ENCODE results near the gene TTF1.
A peak's percentile ranks its signal among the peaks of the same experiment; 100 is the strongest.

The TTF1 gene

DNA sequence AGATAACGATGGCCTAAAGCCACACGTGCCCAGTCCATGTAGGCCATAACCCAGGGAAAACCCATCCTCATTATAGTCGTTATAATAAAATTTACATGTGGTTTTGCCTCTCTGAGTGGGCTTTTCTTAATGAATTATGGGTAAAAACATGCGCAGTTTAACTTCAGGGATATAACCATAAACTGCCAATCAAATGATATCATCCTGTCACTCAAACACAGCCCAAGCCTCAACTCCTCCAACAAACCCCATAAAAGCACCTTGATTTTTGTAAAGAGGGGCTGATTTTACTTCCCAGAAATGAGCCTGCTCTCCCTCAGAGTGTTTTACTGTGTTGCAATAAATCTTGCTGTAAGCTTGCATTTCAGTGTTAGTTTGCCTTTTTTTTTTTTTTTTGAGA, 36.0 kb downstream of the TTF1 start:
- Histone ChIP-seq H3K36me3 (replicated peaks) (peaks cover under 1% of the 10 kb centered on the region; the same call in 1 of the 2 replicates), H3K27me3 (ENCODE audit: low read depth) (no peaks in the 10 kb centered on the region), H3K4me1 (no peaks in the 10 kb centered on the region), H3K4me3 (no peak overlapping the region), H3K9me3 (no peaks in the 10 kb centered on the region)
- DNase-seq (ENCODE audit: low spot score in 2 of 2): no peak
- in situ Hi-C loops (cut with MboI; ENCODE audit: low sequenced_read_pairs): no loop called here

- no peaks in the 10 kb centered on the region for H3K27me3 ChIP-seq (ENCODE audit: low read depth)
- no peaks in the 10 kb centered on the region for H3K4me1 ChIP-seq
- in situ Hi-C loops (cut with MboI; ENCODE audit: low sequenced_read_pairs): no loop called here
- no peaks in the 10 kb centered on the region for H3K9me3 ChIP-seq
- H3K36me3 ChIP-seq (replicated peaks): no peaks in the 10 kb centered on the region
- no peak overlapping the region for H3K4me3 ChIP-seq
- DNase-seq (ENCODE audit: low spot score in 2 of 2): no peak
Observed at GRCh38 chr9:132369421-132369820, 37.2 kb downstream of the TTF1 start.

DNA sequence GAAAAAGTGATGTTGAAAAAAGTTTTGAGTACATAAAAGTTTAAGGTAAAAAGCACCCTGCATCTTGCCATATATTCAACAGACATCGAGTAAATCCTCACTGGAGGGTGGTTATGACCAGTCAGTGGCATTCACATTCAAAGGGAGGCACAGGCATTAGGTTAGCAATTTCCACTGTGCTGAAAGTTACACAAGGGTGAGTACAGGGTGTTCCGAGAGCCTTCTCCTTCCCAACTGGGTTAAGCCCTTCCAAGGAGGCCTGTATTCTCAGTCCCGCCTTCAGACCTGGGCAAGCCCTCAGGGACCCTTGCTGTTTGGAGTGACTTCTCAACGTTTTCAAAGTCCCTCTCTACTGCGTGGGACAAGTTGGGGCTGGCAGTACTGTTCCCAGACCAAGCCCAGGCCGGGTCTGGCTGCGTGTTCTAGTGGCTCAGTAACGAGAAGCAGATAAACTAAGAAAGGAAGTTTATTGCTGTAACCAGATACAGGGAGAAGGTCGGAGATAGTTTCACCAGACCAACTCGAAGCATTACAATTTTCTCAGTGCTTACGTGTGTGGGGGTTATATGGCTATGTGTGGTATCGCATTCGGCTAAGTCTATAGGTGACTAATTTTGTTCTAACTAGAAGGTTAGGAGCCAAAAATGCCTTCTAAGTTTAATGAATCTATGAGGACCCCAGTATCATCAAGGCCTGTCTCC, 38.9 kb downstream of the TTF1 start:
- H3K4me3 ChIP-seq: no peak overlapping the region
- H3K27me3 ChIP-seq (ENCODE audit: low read depth): no peaks in the 10 kb centered on the region
- H3K4me1 ChIP-seq: no peaks in the 10 kb centered on the region
- H3K9me3 ChIP-seq: no peaks in the 10 kb centered on the region
- in situ Hi-C loops (cut with MboI; ENCODE audit: low sequenced_read_pairs): no loop called here
- no peak for DNase-seq (ENCODE audit: low spot score in 2 of 2)
- no peaks in the 10 kb centered on the region for H3K36me3 ChIP-seq (replicated peaks)

GRCh38 chr9:132366481-132366880, 40.2 kb downstream of the TTF1 start:
- no peaks in the 10 kb centered on the region for H3K9me3 ChIP-seq
- in situ Hi-C loops (cut with MboI; ENCODE audit: low sequenced_read_pairs): no loop called here
- no peaks in the 10 kb centered on the region for H3K27me3 ChIP-seq (ENCODE audit: low read depth)
- no peak for DNase-seq (ENCODE audit: low spot score in 2 of 2)
- no peaks in the 10 kb centered on the region for H3K4me1 ChIP-seq
- no peaks in the 10 kb centered on the region for H3K36me3 ChIP-seq (replicated peaks)
- no peak overlapping the region for H3K4me3 ChIP-seq

DNA sequence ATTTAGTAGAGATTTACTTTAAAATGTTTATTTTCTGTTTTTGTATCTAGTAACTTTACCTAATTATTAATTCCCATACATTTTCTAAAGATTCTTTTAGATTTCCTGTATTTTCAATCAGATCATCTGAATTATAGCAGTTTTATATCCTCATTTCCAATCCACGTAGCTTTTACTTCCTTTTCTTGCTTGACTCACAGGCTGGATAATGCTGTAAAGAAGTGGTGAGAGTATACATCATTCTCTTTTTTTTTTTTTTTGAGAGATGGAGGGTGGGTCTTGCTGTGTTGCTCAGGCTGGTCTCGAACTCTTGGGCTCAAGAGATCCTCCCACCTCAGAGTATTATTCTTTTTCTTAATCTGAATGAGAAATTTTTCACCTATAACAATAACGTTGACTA, 40.7 kb downstream of the TTF1 start:
- Histone ChIP-seq H3K4me3 (no peak overlapping the region), H3K36me3 (replicated peaks) (no peaks in the 10 kb centered on the region), H3K27me3 (ENCODE audit: low read depth) (no peaks in the 10 kb centered on the region), H3K4me1 (no peaks in the 10 kb centered on the region), H3K9me3 (no peaks in the 10 kb centered on the region)
- in situ Hi-C loops (cut with MboI; ENCODE audit: low sequenced_read_pairs): no loop called here
- no peak for DNase-seq (ENCODE audit: low spot score in 2 of 2)

DNA sequence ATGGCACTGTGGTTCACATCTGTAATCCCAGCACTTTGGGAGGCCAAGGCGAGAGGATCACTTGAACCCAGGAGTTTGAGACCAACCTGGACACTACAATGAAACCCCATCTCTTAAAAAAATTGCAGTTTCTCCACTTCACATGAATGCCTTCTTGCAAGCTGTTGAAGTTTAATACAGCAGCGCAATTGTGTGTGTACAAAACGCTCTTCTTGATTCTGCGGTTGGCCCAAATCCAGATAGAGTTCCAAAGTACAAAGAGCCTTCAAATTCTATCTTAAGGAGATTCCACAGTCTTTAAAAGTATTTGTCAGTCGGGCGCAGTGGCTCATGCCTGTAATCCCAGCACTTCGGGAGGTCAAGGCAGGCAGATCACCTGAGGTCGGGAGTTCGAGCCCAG, 42.6 kb downstream of the TTF1 start:
- Histone ChIP-seq H3K4me3 (no peak overlapping the region), H3K4me1 (no peaks in the 10 kb centered on the region), H3K36me3 (replicated peaks) (no peaks in the 10 kb centered on the region), H3K27me3 (ENCODE audit: low read depth) (no peaks in the 10 kb centered on the region), H3K9me3 (no peaks in the 10 kb centered on the region)
- in situ Hi-C loops (cut with MboI; ENCODE audit: low sequenced_read_pairs): no loop called here
- no peak for DNase-seq (ENCODE audit: low spot score in 2 of 2)

GRCh38 chr9:132357764-132358163, 48.9 kb downstream of the TTF1 start:
- Histone ChIP-seq H3K27me3 (ENCODE audit: low read depth) (no peaks in the 10 kb centered on the region), H3K4me3 (no peak overlapping the region), H3K4me1 (peaks cover 6% of the 10 kb centered on the region), H3K9me3 (no peaks in the 10 kb centered on the region), H3K36me3 (replicated peaks) (peaks cover 7% of the 10 kb centered on the region)
- no peak for DNase-seq (ENCODE audit: low spot score in 2 of 2)
- in situ Hi-C loops (cut with MboI; ENCODE audit: low sequenced_read_pairs): no loop called here

- DNase-seq (ENCODE audit: low spot score in 2 of 2): no peak
- Histone ChIP-seq H3K36me3 (replicated peaks) (peaks cover 19% of the 10 kb centered on the region), H3K4me3 (no peak overlapping the region), H3K4me1 (peaks cover 6% of the 10 kb centered on the region), H3K27me3 (ENCODE audit: low read depth) (no peaks in the 10 kb centered on the region), H3K9me3 (no peaks in the 10 kb centered on the region)
- in situ Hi-C loops (cut with MboI; ENCODE audit: low sequenced_read_pairs): no loop called here
Observed at GRCh38 chr9:132356324-132356924, 50.2 kb downstream of the TTF1 start.

DNA sequence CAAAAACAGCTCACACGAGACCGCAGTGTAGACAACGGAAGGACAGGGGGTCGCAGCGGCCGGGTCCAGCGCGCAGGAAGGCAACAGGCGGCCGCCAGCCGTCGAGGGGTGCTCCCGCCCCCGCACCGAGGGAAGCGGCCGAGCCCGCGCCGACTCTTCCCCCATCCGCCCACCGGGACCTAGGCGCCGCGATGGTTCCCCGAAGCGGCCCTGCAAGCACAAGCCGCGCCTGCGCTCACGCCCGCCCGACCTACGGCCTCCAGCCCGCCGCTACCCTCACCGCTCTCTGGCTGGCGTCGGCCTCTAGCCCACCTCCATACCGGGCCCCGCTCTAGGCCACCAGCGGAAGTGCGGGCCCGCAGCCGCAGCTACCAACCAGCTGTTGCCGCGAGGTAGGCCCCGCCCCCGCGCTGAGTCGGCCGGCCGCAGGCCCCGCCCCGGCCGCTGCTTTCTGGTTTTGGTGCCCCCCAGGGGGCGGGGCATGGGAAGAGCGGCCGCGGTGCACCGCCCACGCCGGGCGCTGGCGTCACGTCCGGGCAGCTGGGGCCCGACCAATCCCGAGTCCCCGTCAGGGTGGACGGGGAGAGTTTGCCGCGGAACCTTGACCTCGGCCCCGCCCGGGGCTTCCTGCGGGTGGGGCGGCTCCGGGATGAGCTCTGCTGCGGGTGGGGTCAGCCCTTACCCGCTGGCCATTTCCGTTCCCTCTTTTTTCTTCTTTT, 51.8 kb downstream of the TTF1 start, which contains the start of gene SETX:
TSS of gene SETX (minus strand) at position 350 of the 719 bp plus-strand sequence. CDS start 5,558 bp downstream, outside the sequence.
- Histone ChIP-seq H3K9me3 (no peaks in the 10 kb centered on the region), H3K36me3 (replicated peaks) (peaks cover 29% of the 10 kb centered on the region), H3K27me3 (ENCODE audit: low read depth) (no peaks in the 10 kb centered on the region), H3K4me3 (peak within 1 kb of the TSS; percentile 80), H3K4me1 (peaks cover 6% of the 10 kb centered on the region)
- in situ Hi-C loops (cut with MboI; ENCODE audit: low sequenced_read_pairs): no loop called here
- DNase-seq (ENCODE audit: low spot score in 2 of 2): peak; percentile 92 to 96

DNA sequence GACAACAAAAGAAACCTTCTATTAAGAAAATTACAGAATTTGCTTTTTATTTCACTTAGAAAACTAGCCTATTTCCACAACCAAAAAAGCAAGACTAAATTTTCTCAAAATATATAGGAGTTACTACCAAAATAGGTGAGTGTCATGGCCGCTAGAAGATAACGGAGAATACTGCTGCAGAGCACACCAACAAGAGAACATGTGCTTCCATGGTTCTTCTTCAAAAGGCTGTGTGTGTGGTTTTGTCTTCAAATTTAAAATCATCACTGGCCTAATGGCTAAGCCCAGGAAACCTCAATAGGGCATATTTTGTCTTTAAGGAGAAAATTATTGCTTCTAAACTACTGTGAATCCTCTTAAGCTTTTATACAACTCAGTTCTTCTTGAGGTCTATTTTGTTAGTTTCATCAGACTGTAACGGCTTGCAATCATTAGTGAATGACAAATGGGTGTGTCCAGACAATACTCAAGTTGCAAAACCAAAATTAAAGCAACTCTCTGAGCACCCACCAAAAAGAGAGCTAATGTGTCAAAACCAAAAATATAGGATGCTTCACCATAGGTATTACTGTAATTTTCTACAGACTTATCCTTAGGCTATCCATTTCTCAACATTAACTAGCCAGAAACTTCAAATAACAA, 55.1 kb downstream of the TTF1 start:
- Histone ChIP-seq H3K36me3 (replicated peaks) (peaks cover 54% of the 10 kb centered on the region), H3K4me1 (peaks cover 6% of the 10 kb centered on the region), H3K9me3 (no peaks in the 10 kb centered on the region), H3K27me3 (ENCODE audit: low read depth) (no peaks in the 10 kb centered on the region), H3K4me3 (no peak overlapping the region)
- no peak for DNase-seq (ENCODE audit: low spot score in 2 of 2)
- in situ Hi-C loops (cut with MboI; ENCODE audit: low sequenced_read_pairs): no loop called here

DNA sequence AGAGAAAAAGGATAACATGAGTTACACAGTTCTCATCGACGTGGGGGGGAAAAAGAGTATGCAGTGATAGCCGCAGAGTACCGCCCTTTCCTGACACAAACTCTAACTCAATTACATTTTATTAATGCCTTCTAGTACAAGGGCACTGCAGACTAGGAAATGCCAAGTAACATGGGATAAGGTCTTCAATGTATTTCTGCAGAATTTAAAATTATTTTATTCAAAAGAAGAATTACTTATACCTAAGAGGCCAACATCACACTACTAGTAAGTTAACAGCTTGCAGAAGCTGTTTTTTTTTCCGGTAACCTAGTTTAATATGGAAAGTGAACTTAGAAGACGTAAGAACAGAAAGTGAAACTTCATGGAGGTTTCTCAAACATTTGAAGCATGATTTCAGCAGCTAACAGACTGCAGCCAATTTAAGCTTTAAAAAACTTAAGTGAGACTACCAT, 55.8 kb downstream of the TTF1 start:
- Histone ChIP-seq H3K4me1 (peaks cover 6% of the 10 kb centered on the region), H3K4me3 (no peak overlapping the region), H3K9me3 (no peaks in the 10 kb centered on the region), H3K27me3 (ENCODE audit: low read depth) (no peaks in the 10 kb centered on the region), H3K36me3 (replicated peaks) (peaks cover 60% of the 10 kb centered on the region)
- in situ Hi-C loops (cut with MboI; ENCODE audit: low sequenced_read_pairs): no loop called here
- no peak for DNase-seq (ENCODE audit: low spot score in 2 of 2)

DNA sequence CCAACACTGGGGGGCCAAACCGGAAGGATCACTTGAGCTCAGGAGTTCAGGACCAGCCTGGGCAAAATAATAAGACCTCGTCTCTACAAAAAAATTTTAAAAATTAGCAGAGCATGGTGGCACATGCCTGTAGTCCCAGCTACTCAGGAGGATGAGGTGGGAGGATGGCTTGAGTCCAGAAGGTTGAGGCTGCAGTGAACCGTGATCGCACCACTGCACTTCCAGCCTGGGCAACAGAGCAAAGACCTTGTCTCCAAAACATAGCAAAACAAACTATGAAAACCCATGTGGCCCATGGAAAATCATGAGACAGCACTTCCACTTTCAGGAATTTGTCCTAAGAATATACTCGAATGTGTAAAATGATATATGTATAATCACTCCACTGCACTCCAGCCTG, 58.0 kb downstream of the TTF1 start:
- peaks cover 80% of the 10 kb centered on the region for H3K36me3 ChIP-seq (replicated peaks)
- no peak overlapping the region for H3K4me3 ChIP-seq
- H3K4me1 ChIP-seq: peaks cover 3% of the 10 kb centered on the region
- H3K27me3 ChIP-seq (ENCODE audit: low read depth): no peaks in the 10 kb centered on the region
- in situ Hi-C loops (cut with MboI; ENCODE audit: low sequenced_read_pairs): no loop called here
- no peaks in the 10 kb centered on the region for H3K9me3 ChIP-seq
- no peak for DNase-seq (ENCODE audit: low spot score in 2 of 2)

DNA sequence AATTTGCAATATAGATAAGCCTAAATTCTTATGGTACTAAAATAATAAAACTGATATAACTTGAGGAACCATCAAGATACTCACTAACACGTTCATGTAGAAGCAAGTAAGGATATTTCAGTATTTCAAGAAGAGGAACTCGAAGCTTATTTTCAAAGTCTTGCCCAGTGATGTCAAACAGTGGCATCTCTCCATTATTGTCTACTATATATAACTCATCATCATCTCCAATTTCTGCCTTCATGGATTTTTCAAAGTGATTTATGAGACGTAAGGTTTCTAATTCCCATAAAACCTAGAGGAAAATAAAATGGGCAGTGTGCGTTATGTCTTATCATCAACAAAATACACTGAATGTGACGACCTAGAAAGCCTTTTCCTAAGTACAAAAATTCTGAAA, 60.5 kb downstream of the TTF1 start:
- no peak for DNase-seq (ENCODE audit: low spot score in 2 of 2)
- H3K36me3 ChIP-seq (replicated peaks): peaks cover 84% of the 10 kb centered on the region
- H3K4me1 ChIP-seq: no peaks in the 10 kb centered on the region
- in situ Hi-C loops (cut with MboI; ENCODE audit: low sequenced_read_pairs): no loop called here
- H3K9me3 ChIP-seq: no peaks in the 10 kb centered on the region
- H3K27me3 ChIP-seq (ENCODE audit: low read depth): no peaks in the 10 kb centered on the region
- H3K4me3 ChIP-seq: no peak overlapping the region

All from HAP-1 (cell line).